ENCODE data around the gene ACBD4. TPM values are rescaled to one million over a fixed set of nuclear protein-coding genes. Genes with fewer than 3 reads are reported as not detected.

ACBD4 gene
- total and polyA plus RNA-seq, 3 experiments from 2014 or later, result 8.8 to 15.0 (median 9.7) TPM

DNA sequence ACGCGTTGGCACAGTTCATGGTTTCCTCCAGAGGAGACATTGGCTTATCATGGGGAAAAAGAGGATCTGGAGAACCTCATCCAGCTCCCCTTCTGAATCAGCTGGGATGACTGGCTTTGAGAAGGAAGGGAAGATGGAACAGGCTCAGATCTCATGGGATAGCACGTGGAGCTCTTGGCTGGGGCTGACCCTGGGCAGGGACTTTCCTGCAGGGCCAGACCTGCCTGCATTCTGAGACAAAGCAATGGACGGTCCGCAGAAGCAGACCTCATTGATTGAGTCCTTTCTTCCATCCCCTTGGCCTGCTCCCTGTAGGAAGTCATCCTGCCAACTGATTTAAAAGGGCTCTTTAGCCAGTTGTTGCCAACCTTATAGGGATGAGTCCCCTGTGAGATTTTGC, 29.4 kb upstream of the ACBD4 start:
- Mint-ChIP-seq H3K4me3 (no peak overlapping the region), H3K36me3 (peaks cover 0 to 75% (median 9%) of the 10 kb centered on the region in 3 donors), H3K9me3 (no peaks in the 10 kb centered on the region), H3K4me1 (no peaks in the 10 kb centered on the region), H3K27me3 (no peaks in the 10 kb centered on the region), H3K27ac (no peak overlapping the region)
- H3K4me1 ChIP-seq (ENCODE audit: insufficient read depth, low read length), result no peaks in the 10 kb centered on the region
- H3K36me3 ChIP-seq (ENCODE audit: insufficient read depth, low read length), result peaks cover 41% of the 10 kb centered on the region
- ChIA-PET CTCF (no interaction called here), POLR2A (no interaction called here)
- no peaks in the 10 kb centered on the region for H3K27me3 ChIP-seq (ENCODE audit: insufficient read depth, low read length, poor library complexity, severe bottlenecking)
- no peaks in the 10 kb centered on the region for H3K9me3 ChIP-seq (ENCODE audit: low read length)
- DNase-seq, result no peak
- H3K4me3 ChIP-seq (ENCODE audit: low read length), result no peak overlapping the region
- H3K27ac ChIP-seq (ENCODE audit: low read depth, low read length), result no peak overlapping the region

DNA sequence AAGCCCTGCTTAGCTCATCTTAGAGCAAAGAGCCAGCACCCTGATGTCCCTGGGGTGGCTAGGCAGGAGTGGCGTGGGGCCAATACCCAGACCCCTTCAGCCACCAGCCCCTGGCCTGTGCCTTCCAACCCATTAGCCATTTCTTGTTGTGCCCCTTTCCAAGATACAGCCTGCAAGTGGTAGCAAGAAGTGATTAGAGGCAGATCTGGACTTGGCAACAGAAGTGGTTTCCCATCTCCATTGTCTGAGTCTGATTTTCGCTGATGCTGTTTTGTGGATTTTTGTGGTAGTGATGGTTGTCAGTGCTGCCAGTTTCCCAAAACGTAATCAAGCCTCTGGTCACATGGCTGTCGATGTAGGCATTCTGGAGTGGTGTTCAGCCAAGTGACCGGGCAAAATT, 28.9 kb upstream of the ACBD4 start:
- Histone ChIP-seq H3K27me3 (ENCODE audit: insufficient read depth, low read length, poor library complexity, severe bottlenecking) (no peaks in the 10 kb centered on the region), H3K9me3 (ENCODE audit: low read length) (no peaks in the 10 kb centered on the region), H3K36me3 (ENCODE audit: insufficient read depth, low read length) (peaks cover 41% of the 10 kb centered on the region), H3K4me1 (ENCODE audit: insufficient read depth, low read length) (no peaks in the 10 kb centered on the region), H3K27ac (ENCODE audit: low read depth, low read length) (no peak overlapping the region), H3K4me3 (ENCODE audit: low read length) (no peak overlapping the region)
- Mint-ChIP-seq H3K27me3 (no peaks in the 10 kb centered on the region), H3K9me3 (no peaks in the 10 kb centered on the region), H3K27ac (peak overlapping the region in 1 of 8 donors; percentile 81), H3K4me1 (no peaks in the 10 kb centered on the region), H3K36me3 (peaks cover 0 to 71% (median 9%) of the 10 kb centered on the region in 3 donors), H3K4me3 (no peak overlapping the region)
- ChIA-PET POLR2A (no interaction called here), CTCF (no interaction called here)
- DNase-seq, result no peak

DNA sequence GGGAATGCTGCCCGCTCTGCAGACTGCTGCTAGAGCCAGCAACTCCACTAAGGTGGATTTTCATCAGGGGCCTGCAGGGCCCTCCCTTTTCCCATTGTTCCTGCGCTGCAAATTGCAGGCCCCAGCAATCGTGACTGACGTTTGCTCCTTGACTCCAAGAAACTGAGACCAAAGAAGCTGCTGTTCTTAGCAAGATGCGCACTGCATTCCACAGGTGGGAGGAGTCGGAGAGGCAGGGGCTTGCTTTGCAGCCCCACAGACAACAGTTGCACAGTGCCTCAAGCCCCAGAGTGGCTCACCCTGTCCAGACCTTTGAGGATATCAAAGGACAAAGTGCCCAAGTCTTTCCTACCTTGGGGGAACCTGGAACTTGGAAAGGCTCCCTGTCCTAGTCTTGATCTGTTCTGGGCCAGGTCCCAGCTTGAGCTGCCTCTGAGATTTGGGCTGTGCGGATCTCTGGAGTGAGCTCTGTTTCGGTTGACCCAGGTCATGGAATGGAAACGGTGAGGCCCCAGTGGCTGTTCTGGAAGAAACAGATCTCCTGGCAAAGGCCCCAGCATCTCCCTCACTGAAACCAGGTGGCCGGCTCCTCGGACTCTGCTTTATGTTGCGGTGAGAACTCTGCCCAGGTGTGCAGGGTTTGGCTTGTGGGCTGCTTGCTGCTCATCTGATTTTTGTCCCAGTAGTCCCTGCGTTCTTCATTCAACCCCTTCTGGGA, 28.0 kb upstream of the ACBD4 start:
- Histone ChIP-seq H3K36me3 (ENCODE audit: insufficient read depth, low read length) (peaks cover 32% of the 10 kb centered on the region), H3K4me1 (ENCODE audit: insufficient read depth, low read length) (no peaks in the 10 kb centered on the region), H3K27ac (ENCODE audit: low read depth, low read length) (no peak overlapping the region), H3K4me3 (ENCODE audit: low read length) (no peak overlapping the region), H3K27me3 (ENCODE audit: insufficient read depth, low read length, poor library complexity, severe bottlenecking) (no peaks in the 10 kb centered on the region), H3K9me3 (ENCODE audit: low read length) (no peaks in the 10 kb centered on the region)
- ChIA-PET POLR2A (interaction anchor here (0.5 kb wide), 1 partner anchor 1211 kb away, joined by 3 read pairs; no protein-coding TSS in a partner anchor), CTCF (interaction anchor here (2.4 kb wide), 1 partner anchor 8 kb away, joined by 12 read pairs; no protein-coding TSS in a partner anchor)
- no peak for DNase-seq
- H3K36me3 Mint-ChIP-seq, result peaks cover 0 to 63% (median 6%) of the 10 kb centered on the region in 3 donors
- peak overlapping the region in 1 of 8 donors; percentile 89 for H3K27ac Mint-ChIP-seq
- H3K4me3 Mint-ChIP-seq, result peak overlapping the region in 1 of 7 donors; percentile 40
- H3K4me1 Mint-ChIP-seq, result no peaks in the 10 kb centered on the region
- H3K27me3 Mint-ChIP-seq, result no peaks in the 10 kb centered on the region
- H3K9me3 Mint-ChIP-seq, result no peaks in the 10 kb centered on the region

DNA sequence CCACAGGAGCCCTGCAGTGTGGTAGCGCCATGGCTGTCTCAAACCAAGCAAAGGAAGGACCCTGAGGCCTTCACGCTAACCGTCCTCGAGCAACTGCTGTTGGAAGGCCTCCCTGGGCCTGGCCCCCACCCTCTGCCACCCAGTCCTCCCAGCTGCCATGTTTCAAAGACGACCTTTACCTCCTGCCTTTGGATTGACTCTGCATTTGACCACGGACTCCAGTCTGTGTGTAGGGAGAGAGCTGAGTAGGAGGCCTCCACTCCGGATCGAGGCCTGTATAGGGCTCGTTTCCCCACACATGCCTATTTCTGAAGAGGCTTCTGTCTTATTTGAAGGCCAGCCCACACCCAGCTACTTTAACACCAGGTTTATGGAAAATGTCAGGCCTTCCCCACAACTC, 27.4 kb upstream of the ACBD4 start:
- Histone ChIP-seq H3K36me3 (ENCODE audit: insufficient read depth, low read length) (peaks cover 26% of the 10 kb centered on the region), H3K9me3 (ENCODE audit: low read length) (no peaks in the 10 kb centered on the region), H3K27ac (ENCODE audit: low read depth, low read length) (no peak overlapping the region), H3K27me3 (ENCODE audit: insufficient read depth, low read length, poor library complexity, severe bottlenecking) (no peaks in the 10 kb centered on the region), H3K4me1 (ENCODE audit: insufficient read depth, low read length) (no peaks in the 10 kb centered on the region), H3K4me3 (ENCODE audit: low read length) (no peak overlapping the region)
- POLR2A ChIA-PET, result interaction anchor here (0.5 kb wide), 1 partner anchor 1211 kb away, joined by 3 read pairs; no protein-coding TSS in a partner anchor
- Mint-ChIP-seq H3K36me3 (peaks cover 0 to 57% (median 4%) of the 10 kb centered on the region in 3 donors), H3K27me3 (no peaks in the 10 kb centered on the region), H3K4me3 (no peak overlapping the region), H3K4me1 (no peaks in the 10 kb centered on the region), H3K9me3 (no peaks in the 10 kb centered on the region), H3K27ac (no peak overlapping the region)
- DNase-seq, result no peak
- CTCF ChIA-PET, result interaction anchor here (1.0 to 2.4 kb wide), 3 partner anchors 9 to 90 kb away, joined by 4 to 12 read pairs (median 4); partner anchors contain the start of gene ACBD4

DNA sequence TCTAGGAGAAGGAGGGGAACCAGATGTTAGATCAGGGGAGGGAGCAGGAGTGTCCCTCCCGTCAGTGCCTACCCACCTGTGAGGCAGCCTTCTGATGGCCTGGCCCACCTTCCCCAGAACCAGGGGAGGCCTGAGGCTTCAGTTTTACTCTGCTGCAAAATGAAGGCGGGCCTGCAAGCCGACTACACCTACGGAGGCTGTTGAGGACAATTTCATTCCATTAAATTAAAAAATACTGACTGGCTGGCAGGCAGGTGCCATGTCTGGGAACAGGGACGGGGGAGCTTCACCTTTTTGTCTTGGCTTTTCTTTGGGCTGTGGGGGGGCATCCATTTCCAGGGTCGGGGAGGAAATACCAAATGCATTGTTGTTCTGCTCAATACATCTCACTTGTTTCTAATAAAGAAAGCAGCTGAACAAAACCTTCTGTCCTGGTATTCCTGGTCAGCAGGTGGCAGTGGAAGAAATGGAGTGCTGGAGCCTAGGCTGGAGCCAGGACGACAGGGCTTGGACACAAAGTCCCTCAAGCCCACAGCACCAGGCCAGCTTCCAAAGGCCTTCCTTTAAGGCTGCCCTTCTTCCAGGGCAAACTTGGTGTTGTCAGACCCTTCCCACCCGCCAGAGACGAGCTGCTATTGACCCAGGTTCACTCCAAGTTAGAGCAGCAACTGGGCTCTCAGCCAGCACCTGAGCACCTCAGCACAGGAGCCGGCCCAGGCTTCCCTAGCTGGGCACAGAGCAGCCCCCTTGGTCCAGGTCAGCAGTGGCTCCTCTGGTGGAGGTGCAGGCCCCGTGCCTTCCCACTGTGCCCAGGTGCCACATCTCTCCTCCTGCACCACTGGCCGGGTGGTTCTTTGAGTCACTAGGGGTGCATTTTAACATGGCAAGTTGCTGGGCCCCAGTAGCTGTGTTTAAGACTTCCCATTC, 26.6 kb upstream of the ACBD4 start:
- H3K4me3 ChIP-seq (ENCODE audit: low read length), result no peak overlapping the region
- peaks cover 18% of the 10 kb centered on the region for H3K36me3 ChIP-seq (ENCODE audit: insufficient read depth, low read length)
- no peaks in the 10 kb centered on the region for H3K27me3 ChIP-seq (ENCODE audit: insufficient read depth, low read length, poor library complexity, severe bottlenecking)
- DNase-seq, result no peak
- ChIA-PET CTCF (interaction anchor here (1.0 to 2.4 kb wide), 3 partner anchors 10 to 89 kb away, joined by 4 to 12 read pairs (median 4); partner anchors contain the start of gene ACBD4), POLR2A (no interaction called here)
- no peak overlapping the region for H3K27ac ChIP-seq (ENCODE audit: low read depth, low read length)
- H3K9me3 Mint-ChIP-seq, result no peaks in the 10 kb centered on the region
- H3K4me1 Mint-ChIP-seq, result no peaks in the 10 kb centered on the region
- H3K9me3 ChIP-seq (ENCODE audit: low read length), result no peaks in the 10 kb centered on the region
- H3K27ac Mint-ChIP-seq, result peak overlapping the region in 3 of 8 donors; percentile 29 to 58 (median 51)
- no peak overlapping the region for H3K4me3 Mint-ChIP-seq
- H3K36me3 Mint-ChIP-seq, result peaks cover 0 to 48% (median 4%) of the 10 kb centered on the region in 3 donors
- no peaks in the 10 kb centered on the region for H3K4me1 ChIP-seq (ENCODE audit: insufficient read depth, low read length)
- no peaks in the 10 kb centered on the region for H3K27me3 Mint-ChIP-seq

DNA sequence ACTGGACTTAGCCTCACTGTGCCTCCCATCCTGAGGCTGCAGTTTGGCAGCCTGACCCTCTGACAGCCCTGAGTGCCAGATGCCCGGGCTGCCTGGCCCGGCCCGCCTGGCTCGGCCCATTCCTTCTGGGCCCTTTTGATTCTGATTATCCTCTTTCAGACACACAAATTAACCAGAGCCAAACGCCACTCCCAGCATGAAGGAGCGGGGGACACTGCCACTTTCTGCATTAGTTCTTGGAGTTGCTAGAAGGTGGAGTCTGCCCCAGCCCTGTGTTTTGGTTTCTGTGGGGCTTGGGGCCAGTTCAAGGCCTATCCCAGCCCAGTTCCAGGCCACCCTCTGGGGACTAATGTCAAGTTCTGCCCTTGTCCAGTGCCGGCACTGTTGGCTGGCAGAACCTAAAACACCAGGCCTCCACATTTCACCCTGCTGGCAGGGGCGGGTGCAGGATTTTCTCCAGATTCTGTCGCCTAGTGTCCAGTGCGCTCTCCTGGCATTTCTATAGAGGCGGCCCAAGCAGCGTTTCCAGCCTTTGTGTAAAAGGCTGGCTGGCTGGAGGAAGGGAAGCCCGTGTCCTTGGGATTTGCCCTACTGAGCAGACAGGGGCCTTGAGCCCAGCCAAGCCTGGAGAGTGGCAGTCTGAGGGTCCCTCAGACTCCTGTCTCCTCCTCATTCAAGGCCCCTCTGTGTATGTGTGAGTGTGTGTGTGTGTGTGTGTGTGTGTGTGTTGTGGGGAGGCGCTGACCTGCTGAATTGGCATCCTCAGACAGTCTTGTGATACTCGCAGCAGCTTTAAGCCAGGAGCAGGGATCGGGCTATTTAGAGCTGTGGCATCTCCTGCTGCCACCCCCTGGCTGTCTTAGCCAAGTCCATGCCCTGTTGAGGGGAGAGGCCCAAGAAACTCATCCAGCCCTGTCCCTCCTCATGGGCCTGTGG, 24.5 kb upstream of the ACBD4 start:
- no peak for DNase-seq
- no peak overlapping the region for H3K4me3 Mint-ChIP-seq
- no peaks in the 10 kb centered on the region for H3K9me3 ChIP-seq (ENCODE audit: low read length)
- CTCF ChIA-PET, result no interaction called here
- H3K36me3 Mint-ChIP-seq, result peaks cover 0 to 28% (median 4%) of the 10 kb centered on the region in 3 donors
- peak overlapping the region in 1 of 8 donors; percentile 77 for H3K27ac Mint-ChIP-seq
- H3K27me3 Mint-ChIP-seq, result no peaks in the 10 kb centered on the region
- H3K4me1 Mint-ChIP-seq, result no peaks in the 10 kb centered on the region
- H3K27ac ChIP-seq (ENCODE audit: low read depth, low read length), result no peak overlapping the region
- no peak overlapping the region for H3K4me3 ChIP-seq (ENCODE audit: low read length)
- H3K36me3 ChIP-seq (ENCODE audit: insufficient read depth, low read length), result peaks cover 5% of the 10 kb centered on the region
- no peaks in the 10 kb centered on the region for H3K27me3 ChIP-seq (ENCODE audit: insufficient read depth, low read length, poor library complexity, severe bottlenecking)
- H3K9me3 Mint-ChIP-seq, result no peaks in the 10 kb centered on the region
- H3K4me1 ChIP-seq (ENCODE audit: insufficient read depth, low read length), result no peaks in the 10 kb centered on the region
- POLR2A ChIA-PET, result no interaction called here

DNA sequence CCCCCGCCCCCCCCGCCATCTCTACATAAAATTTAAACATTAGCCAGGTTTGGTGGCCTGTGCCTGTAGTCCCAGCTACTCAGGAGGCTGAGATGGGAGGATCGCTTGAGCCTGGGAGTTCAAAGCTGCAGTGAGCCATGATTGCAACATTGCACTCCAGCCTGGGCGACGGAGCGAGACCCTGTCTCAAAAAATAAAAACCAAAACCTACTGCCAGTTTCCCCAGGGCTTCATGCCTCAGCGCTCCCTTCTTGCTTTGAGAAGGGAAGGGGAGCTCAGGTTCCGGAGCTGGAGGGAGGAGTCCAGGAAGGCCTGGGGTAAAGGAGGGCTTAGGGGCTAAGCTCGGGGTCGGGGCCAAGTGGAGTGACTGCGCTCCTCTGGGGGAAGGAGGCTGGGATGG, 23.6 kb upstream of the ACBD4 start:
- H3K4me3 Mint-ChIP-seq, result no peak overlapping the region
- no peak overlapping the region for H3K4me3 ChIP-seq (ENCODE audit: low read length)
- no peaks in the 10 kb centered on the region for H3K27me3 ChIP-seq (ENCODE audit: insufficient read depth, low read length, poor library complexity, severe bottlenecking)
- H3K27me3 Mint-ChIP-seq, result no peaks in the 10 kb centered on the region
- no peaks in the 10 kb centered on the region for H3K9me3 Mint-ChIP-seq
- CTCF ChIA-PET, result no interaction called here
- DNase-seq, result no peak
- peaks cover under 1% of the 10 kb centered on the region for H3K36me3 ChIP-seq (ENCODE audit: insufficient read depth, low read length)
- no peak overlapping the region for H3K27ac ChIP-seq (ENCODE audit: low read depth, low read length)
- no peaks in the 10 kb centered on the region for H3K9me3 ChIP-seq (ENCODE audit: low read length)
- POLR2A ChIA-PET, result no interaction called here
- H3K36me3 Mint-ChIP-seq, result peaks cover 0 to 19% (median 2%) of the 10 kb centered on the region in 3 donors
- no peaks in the 10 kb centered on the region for H3K4me1 ChIP-seq (ENCODE audit: insufficient read depth, low read length)
- peak overlapping the region in 1 of 8 donors; percentile 77 for H3K27ac Mint-ChIP-seq
- no peaks in the 10 kb centered on the region for H3K4me1 Mint-ChIP-seq

All from CD8-positive, alpha-beta memory T cell (primary cell).